Epithelial cell of prostate (primary cell): ENCODE data around the gene UBE2G1.
A peak's percentile ranks its signal among the peaks of the same experiment; 100 is the strongest.

Source experiments
- DNase-seq: peaks from one replicate; pipeline ENCODE4 v3.0.0-alpha.2; 2011; ENCODE audit warnings: low read depth, low spot score
- H3K27ac ChIP-seq: fragments of 450-650 bp; 2 replicates; pipeline ENCODE4 v1.5.1; 2017; ENCODE audit warnings: mild to moderate bottlenecking

The UBE2G1 gene

DNA sequence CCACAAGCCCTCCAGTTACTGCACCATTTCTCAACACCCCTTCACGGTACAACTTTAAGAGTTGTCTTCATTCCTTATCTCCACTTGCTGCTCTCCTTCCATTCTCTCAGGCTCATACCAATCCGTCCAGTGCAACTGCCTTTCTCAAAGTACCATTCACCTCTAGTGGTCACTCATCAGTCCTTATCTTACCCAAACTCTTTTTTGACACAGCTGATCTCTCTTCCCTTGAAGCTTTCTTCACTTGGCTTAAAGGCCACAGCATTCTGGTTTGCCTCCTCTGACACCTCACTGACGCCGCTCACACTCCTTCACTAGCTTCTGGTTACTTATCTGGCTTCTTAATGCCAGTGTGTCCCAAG is 24.9 kb downstream of the UBE2G1 start:
- DNase-seq: no peak
- H3K27ac ChIP-seq: peak overlapping the region; percentile 12

DNA sequence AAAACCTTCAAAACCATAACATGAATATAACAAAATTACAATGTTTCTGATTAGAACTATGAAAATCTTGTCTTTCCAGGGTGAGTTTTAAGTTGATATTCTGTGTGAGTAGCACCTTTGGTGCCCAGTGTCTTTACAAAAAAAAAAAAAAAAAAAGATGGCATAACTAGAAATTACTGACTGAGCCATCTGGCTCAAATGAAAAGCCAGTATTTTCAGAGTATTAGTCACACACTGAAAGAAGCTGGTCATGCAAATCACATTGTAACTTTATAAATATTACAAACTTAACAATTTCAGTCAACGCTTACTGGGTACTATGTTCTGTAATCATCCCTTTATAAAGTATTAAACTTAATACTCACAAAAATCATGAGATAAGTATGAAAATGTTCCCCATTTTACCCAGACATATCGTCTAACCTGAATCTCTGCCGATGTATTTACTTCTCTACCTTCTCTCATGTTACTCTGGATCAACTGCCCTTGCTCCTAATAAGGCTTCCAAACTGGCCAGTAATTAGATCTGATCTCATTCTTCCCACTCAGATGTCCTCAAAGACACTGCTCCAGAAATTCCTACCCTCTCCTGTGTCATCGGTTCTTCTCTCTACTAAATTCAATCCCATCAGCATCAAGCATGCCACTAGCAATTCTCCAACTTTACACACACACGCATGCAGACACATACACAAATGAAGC is 25.4 kb downstream of the UBE2G1 start:
- peak overlapping the region; percentile 12 for H3K27ac ChIP-seq
- DNase-seq: no peak

DNA sequence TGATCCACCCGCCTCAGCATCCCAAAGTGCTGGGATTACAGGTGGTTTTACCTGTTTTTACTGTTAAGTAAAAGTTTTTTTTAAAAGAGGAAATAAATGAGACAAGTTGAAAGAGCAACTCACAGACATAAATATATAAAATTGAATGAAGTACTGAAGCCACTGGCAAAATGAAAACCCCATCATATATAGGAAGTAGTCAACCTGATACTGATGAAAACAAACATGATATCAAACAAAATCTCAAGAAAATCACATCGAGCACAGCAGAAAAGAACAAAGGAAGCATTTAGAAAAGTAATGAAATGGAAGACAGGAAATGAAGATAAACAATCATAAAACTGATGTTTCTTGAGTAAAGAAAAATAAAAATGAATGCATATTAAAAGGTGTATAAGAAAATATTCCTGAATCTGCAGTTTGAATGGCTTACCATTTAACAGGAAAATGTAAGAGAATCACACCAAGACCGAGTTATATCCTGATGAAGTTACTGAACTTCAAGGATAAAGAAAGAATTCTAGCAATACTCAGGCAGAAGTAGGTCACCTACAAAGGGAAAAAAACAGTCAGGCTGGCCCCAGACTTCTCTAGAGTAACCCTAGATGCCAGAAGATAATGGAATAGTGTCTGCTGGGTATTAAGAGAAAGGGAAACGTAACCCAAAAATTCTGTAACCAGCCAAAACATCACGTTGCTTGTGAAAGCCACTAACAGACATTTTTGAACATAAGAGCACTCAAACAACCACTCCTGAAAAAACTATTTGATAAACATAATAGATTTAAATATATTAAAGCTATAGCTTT is 31.5 kb downstream of the UBE2G1 start:
- H3K27ac ChIP-seq: peak overlapping the region; percentile 98
- DNase-seq: no peak

DNA sequence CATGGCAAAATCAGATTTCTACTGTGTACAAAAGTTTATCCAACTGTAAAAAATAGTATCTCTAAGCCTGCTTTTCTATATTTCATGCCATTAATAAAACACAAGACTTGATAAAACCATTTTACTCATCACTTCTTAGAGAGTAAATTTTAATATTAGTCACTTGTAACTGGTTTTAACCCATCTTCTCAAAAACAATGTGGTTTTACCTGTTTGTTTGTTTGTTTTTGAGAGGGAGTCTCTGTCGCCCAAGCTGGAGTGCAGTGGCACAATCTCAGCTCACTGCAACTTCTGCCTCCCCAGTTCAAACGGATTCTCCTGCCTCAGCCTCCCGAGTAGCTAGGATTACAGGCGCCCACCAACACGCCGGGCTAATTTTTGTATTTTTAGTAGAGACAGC is 32.1 kb downstream of the UBE2G1 start:
- DNase-seq: no peak
- H3K27ac ChIP-seq: peak overlapping the region; percentile 98

DNA sequence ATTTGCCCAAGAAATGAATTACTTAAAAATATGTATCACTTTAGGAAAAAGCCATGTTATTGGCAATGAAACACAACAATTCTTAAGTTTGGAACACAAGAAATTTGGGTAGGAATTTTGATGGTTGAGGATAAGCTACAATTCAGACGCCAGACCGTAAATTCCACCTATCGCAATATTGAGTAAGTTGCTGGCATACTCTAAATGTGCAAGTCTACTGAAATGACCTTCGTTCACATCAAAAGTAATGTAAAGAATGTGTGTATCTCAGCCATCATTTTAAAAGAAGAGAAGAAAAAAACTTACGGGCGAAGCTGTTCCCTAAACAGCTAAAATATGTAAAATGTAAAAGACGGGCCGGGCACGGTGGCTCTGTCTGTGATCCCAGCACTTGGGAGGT is 33.4 kb downstream of the UBE2G1 start:
- peak overlapping the region; percentile 98 for H3K27ac ChIP-seq

DNA sequence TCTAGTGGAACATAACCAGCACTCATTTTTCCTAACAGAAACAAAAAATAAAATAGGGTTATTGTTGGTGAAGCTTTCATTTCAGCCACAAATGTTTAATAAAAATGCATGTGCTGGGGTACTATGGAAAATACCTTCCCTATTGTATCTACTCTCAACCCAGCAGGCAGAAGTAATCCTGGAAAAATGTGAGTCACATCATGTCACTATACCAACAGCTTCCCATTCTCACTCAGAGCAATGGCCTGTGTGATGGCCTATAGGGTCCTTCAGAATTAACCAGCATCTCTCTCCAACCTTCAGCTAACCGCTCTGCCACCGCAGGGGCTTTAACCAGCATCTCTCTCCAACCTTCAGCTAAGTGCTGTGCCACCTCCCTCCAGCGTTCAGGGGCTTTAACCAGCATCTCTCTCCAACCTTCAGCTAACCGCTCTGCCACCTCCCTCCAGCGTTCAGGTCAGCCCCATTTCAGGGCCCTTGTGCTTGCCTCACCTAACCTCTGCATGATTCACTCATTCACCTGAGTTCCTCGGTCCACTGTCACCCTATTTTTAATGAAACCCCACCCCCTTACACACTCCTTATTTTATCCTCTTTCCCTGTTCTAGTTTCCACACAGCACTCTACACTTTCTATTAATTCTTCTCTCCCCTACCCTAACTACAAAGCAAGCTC is 34.0 kb downstream of the UBE2G1 start:
- peak overlapping the region; percentile 98 for H3K27ac ChIP-seq
- no peak for DNase-seq

More for the DNA sequence above, 33.4 kb downstream of the UBE2G1 start:
- no peak for DNase-seq

DNA sequence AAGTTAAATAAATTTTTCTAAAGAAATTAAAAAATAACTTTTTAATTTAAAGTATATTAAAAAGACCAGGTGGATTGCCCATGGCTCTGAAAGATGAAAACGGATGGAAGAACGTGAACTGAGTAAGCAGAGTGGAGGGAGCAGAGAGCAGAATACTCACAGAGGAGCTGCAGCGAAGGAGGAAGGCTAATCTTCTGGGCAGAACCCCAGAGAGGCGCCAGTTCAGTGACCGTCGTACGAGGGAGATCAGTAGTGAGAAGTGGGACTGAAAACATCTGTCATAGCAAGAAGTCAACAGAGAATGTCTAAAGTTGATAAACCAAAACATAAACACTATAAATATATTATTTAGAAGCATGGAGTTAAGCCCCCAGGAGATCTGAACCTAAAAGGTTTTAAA is 34.9 kb downstream of the UBE2G1 start:
- H3K27ac ChIP-seq: peak overlapping the region; percentile 98
- no peak for DNase-seq

- DNase-seq: peak; percentile 92
- H3K27ac ChIP-seq: peak overlapping the region; percentile 98
These were observed 36.6 kb downstream of the UBE2G1 start for GRCh38 chr17:4329838-4330237.

GRCh38 chr17:4327606-4328005 is 38.9 kb downstream of the UBE2G1 start:
- H3K27ac ChIP-seq: peak overlapping the region; percentile 98
- DNase-seq: peak; percentile 87

DNA sequence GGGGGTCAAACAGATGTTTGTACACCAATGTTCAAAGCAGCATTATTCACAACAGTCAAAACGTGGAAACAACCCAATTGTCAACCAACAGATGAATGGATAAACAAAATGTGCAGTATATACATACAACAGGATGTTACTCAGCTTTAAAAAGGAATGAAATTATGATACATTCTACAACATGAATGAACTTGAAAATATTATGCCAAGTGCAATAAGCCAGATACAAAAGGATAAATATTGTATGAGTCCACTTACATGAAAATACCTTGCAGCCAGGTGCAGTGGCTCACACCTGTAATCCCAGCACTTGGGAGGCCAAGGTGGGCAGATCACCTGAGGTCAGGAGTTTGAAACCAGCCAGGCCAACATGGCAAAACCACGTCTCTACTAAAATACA is 39.9 kb downstream of the UBE2G1 start:
- peak; percentile 44 for DNase-seq
- peak overlapping the region; percentile 98 for H3K27ac ChIP-seq

GRCh38 chr17:4326112-4326511 is 40.4 kb downstream of the UBE2G1 start:
- DNase-seq: no peak
- peak overlapping the region; percentile 98 for H3K27ac ChIP-seq

DNA sequence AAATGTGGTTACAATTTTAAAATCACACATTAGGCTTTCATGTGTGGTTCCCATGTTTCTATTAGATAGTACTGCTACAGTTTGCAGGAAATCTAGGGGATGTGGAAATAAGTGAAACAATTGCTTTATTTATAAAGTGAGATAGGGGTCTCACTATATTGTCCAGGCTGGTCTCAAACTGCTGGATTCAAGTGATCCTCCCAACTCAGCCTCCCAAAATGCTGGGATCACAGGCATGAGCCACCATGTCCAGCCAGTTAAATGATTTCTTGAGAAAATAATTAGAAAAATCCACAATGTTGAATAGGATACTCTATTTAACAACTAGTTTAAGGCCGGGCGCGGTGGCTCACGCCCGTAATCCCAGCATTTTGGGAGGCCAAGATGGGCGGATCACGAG is 42.0 kb downstream of the UBE2G1 start:
- H3K27ac ChIP-seq: no peak overlapping the region
- DNase-seq: no peak

DNA sequence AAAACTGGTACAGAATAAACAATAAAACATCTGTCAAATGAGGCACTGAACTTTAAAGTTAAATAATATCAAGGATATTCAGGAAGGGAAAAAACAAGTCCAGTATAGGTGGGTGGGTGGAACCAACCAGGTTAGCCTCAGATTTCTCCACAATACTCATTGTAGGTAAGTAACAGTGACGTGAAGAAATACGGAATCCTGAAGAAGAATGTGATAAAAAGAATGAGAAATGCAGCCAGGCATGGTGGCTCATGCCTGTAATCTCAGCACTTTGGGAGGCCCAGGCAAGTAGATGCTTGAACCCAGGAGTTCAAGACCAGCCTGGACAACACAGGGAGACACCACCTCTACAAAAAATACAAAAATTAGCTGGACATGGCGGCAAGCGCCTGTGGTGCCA is 47.3 kb downstream of the UBE2G1 start:
- DNase-seq: no peak

DNA sequence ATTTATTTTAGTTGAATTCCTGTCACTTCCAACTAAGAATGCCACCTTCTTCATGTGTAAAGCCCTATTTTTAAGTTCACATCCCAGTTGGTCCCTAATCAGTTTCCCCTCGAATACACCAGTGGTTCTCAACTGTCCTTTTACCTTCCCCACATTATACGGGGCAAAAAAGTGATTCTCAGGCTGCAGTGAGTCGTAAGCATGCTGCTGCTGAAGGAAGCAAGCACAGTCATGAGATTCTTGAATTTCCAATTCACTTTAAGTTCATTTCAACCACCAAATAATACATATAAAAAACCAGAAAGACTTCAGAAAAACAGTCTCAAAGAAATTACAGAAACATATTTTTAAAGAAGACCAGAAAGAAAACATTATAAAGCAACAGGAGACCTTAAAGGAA is 47.9 kb downstream of the UBE2G1 start:
- peak overlapping the region; percentile 54 for H3K27ac ChIP-seq
- DNase-seq: no peak

More for the DNA sequence above, 47.3 kb downstream of the UBE2G1 start:
- peak overlapping the region; percentile 54 for H3K27ac ChIP-seq

DNA sequence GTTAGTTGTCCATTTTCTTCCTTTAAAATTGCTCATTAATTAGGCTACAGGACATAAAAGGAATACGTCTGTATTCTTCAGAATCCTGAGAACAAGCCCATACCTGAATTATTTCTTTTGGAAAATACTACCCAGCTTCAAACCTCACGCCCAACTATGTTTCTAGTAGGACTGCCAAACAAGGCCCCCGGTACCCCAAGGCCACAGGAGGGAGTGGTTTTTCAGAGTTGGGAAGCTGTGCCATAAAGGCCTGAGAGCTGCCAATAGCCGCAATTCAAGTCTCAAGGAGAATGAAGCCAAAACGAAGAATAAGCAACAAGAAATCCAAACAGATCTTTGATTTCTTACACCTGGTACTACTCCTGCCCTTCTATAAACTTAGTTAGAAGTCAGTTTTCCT is 48.3 kb downstream of the UBE2G1 start:
- no peak for DNase-seq
- H3K27ac ChIP-seq: peak overlapping the region; percentile 54

DNA sequence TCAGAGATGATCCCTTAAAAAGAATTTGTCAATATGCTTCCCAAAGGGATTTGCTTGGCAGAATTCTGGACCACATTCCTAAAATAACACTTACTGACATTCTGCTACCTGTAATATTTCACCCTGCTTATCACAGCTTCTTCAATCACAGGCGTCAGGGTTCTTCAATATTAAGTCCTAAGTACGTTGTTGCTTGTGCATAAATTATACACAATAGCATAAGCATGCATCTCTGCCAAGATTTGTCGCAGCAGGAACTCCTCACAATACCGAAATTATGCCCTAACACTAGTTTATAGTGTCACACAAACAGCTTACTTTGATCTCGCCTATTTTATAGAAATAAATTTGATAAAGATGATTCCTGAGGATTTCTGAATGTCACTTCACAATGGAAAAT is 48.9 kb downstream of the UBE2G1 start:
- DNase-seq: no peak
- peak overlapping the region; percentile 54 for H3K27ac ChIP-seq

DNA sequence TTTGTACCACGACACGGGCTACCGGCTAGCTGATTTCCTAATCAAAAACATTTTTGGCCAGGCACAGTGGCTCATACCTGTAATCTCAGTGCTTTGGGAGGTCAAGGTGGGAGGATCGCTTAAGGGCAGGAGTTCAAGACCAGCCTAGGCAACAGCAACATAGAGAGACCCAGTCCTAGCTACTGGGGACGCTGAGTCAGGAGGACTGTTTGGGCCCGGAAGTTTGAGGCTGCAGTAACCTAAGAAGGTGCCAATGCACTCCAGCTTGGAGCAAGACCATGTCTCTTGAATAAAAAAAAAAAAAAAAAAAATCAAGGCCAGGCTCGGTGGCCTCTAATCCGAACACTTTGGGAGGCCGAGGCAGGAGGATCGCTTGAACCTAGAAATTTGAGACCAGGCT is 49.8 kb downstream of the UBE2G1 start:
- no peak overlapping the region for H3K27ac ChIP-seq

DNA sequence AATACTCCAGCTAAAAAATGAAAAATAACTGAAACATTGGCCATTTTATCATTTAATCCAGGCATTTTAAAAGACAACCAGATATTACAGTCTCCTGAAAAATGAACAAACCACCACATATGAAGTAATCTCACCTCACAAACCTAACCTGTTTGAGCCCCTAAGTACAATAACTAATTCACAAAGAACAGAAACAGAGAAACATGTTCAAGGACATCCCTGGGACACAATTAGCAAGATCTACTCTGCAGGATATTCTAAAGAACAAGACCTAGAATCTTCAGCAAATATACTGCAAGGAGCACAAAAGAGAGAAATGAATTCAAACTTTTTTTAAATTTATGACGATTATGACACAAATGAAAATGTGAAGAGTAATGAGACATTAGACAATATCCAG is 51.9 kb downstream of the UBE2G1 start:
- no peak for DNase-seq
- H3K27ac ChIP-seq: no peak overlapping the region

More for the DNA sequence above, 49.8 kb downstream of the UBE2G1 start:
- DNase-seq: no peak

- no peak for DNase-seq
- no peak overlapping the region for H3K27ac ChIP-seq
These were observed 52.3 kb downstream of the UBE2G1 start for GRCh38 chr17:4314179-4314578.

DNA sequence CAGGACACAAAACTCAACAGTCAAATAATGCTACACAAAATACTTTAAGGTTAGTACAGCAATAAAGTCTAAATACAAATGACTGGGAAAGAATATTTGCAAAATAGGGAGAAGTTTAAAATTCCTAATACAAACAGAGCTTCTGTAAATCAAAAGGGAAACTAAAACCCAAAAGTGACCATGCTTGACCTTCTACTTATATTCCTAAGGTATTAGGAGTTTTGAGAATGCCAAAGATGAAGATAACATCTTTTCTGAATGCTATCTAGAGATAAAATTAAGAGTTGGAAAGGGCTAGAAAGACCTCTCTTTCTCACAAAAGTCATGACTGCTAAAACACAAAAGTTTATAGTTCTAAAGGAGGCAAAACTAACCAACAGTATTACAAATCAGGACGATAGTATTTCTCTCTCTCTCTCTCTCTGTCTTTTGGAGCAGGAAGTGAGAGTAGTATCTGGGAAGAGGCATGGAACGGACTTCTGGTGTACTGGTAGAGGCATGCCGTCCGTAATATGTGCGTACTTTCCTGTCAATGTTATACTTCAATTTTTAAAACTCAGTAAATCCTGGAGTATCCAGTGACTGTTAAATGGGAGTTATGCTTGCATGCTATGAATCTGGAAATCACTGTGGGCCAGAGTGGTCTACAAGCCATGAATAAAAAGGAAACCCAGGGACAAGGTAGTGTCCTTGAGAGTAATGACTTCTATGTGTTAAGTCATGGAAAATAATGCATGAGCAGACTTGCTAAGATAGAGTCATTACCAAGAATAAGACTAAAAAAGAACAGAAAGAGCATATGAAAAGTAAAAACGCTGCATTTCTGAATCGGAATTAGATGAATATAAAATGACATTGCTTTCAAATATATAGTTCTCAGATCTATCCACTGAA is 53.0 kb downstream of the UBE2G1 start:
- DNase-seq: no peak
- no peak overlapping the region for H3K27ac ChIP-seq
